ENCODE data around the gene SLC17A9.

SLC17A9 gene

DNA sequence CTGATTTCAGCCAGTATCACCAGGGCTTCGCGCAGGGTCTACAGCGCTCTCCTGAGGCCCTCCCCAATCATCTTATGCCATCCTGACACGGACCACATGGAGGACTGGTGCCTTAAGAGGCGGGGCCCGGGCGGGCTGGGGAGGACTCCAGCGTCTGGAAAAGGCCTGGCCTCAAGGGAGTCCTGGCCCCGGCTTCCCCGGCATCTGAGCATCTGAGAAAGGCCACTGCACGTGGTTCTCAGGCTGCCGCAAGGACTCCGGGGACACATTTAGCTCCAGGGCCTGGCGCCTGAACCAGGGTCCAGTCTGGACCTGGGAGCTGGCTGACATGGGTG is 32.9 kb downstream of the SLC17A9 start:
- H3K27ac ChIP-seq = no peak overlapping the region

DNA sequence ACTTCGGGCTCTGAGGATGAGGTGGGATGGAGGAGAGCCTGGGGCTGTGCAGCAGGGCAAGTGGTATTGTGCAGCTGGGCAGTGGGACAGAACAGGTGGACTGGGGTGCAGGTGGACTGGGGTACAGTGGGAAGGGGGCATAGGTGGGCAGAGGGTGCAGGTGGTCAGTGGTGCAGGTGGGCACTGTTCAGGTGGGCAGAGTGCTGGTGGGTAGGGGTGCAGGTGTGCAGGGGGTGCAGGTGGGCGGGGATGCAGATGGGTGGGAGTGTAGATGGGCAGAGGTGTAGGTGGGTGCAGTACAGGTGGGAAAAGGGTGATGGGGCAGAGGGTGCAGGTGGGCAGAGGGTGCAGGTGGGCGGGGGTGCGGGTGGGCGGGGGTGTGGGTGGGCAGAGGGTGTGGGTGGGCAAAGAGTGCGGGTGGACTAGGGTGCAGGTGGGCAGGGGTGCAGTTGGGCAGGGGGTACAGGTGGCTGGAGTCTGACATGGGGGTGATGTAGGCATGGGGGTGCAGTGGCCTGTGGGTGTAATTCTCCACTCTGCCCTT is 33.8 kb downstream of the SLC17A9 start:
- H3K27ac ChIP-seq = no peak overlapping the region
- no peak for TF ChIP-seq ZFX (IDR thresholded peaks at IDR 0.05; ENCODE audit: borderline replicate concordance)
- TF ChIP-seq, protein P1, sequence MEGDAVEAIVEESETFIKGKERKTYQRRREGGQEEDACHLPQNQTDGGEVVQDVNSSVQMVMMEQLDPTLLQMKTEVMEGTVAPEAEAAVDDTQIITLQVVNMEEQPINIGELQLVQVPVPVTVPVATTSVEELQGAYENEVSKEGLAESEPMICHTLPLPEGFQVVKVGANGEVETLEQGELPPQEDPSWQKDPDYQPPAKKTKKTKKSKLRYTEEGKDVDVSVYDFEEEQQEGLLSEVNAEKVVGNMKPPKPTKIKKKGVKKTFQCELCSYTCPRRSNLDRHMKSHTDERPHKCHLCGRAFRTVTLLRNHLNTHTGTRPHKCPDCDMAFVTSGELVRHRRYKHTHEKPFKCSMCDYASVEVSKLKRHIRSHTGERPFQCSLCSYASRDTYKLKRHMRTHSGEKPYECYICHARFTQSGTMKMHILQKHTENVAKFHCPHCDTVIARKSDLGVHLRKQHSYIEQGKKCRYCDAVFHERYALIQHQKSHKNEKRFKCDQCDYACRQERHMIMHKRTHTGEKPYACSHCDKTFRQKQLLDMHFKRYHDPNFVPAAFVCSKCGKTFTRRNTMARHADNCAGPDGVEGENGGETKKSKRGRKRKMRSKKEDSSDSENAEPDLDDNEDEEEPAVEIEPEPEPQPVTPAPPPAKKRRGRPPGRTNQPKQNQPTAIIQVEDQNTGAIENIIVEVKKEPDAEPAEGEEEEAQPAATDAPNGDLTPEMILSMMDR (IDR thresholded peaks at IDR 0.05) = no peak

More for the DNA sequence above, 32.9 kb downstream of the SLC17A9 start:
- TF ChIP-seq ZFX (IDR thresholded peaks at IDR 0.05; ENCODE audit: borderline replicate concordance) = no peak
- TF ChIP-seq, protein P1 (IDR thresholded peaks at IDR 0.05) = no peak

DNA sequence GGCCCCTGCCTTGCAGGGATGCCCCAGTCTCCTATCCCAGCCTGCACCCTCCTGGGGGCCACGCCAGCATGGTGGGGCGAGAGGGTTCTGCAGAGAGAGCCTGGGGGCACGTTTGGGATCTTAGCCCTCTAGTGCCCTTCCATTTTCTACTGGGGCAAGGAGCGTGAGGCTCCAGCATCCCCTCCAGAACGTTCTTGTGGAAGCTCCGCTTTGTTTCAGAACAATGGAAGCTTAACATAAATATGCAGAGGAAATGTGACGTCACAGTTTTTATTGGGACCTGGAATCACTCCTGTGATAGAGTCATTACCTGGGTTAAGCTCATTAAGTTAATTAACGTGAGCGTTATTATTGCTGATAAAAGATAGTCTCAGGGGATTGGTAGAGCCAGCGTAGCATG is 34.6 kb downstream of the SLC17A9 start:
- TF ChIP-seq, protein P1 (IDR thresholded peaks at IDR 0.05) = no peak
- TF ChIP-seq ZFX (IDR thresholded peaks at IDR 0.05; ENCODE audit: borderline replicate concordance) = no peak
- H3K27ac ChIP-seq = no peak overlapping the region

DNA sequence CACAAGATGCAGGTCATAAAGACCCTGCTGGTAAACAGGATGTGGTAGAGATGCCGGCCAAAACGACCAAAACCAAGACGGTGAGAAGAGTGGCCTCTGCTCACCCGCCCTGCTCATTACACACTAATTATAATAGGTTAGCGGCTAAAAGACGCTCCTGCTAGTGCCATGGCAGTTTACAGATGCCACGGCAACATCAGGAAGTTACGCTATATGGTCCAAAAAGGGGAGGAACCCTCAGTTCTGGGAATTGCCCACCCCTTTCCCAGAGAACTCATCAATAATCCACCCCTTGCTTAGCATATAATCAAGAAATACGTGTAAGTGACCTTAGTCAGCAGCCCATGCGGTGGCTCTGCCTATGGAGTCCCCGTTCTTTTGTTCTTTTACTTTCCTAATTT is 36.7 kb downstream of the SLC17A9 start:
- no peak overlapping the region for H3K27ac ChIP-seq
- no peak for TF ChIP-seq ZFX (IDR thresholded peaks at IDR 0.05; ENCODE audit: borderline replicate concordance)
- TF ChIP-seq, protein P1 (IDR thresholded peaks at IDR 0.05) = no peak

DNA sequence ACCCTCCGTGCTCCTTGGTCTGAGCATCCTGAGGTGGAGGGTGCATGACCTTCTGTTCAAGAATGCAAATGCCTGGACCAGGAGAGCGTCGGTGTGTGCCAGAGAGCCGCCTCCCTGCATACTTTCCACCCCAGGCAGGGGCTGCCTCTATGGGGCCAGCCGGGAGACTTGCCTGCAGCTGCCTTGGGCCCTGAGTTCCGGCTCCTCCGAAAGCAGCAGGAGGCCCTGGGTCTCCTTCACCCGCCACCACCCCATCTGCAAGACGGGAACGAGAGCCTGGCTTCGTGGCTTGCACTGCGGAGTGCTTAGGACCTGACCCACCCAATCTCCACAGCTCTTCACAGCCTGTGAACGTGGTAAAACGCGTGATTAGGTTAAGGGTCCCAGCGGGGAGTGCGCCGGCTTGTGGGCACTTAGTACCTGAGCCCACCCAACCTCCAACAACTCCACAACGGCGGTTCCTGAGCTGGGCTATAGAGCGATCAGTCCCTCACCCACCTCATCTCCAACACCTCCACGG is 37.9 kb downstream of the SLC17A9 start:
- no peak for TF ChIP-seq ZFX (IDR thresholded peaks at IDR 0.05; ENCODE audit: borderline replicate concordance)
- TF ChIP-seq, protein P1 (IDR thresholded peaks at IDR 0.05) = no peak
- H3K27ac ChIP-seq = no peak overlapping the region

DNA sequence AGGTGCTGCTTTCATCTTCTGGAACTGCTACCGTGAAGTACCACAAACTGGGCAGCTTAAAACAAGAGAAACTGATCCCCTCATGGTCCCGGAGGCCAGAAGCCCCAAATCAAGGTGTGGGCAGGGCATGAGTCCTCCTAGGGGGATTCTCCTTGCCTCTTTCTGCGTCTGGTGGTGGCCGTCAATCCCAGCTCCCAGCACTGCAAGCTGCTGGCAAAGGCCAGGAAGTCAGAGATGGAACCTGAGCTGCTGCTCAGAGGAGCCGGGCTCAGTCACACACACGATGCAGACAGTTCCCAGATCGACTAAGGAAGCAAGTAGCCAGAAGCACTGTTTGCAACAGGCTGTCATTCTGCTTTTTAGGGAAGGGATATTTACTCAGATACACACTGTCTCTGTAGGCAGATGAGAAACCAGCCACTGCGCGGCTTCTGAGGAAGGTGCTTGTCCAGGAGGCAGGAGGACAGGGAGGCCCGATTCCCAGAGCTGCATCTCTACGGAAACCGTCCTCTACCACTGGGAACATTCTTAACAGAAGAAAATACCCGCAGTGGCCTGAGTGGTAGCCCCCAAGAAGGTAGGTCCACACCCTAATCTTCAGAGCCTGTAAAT is 38.8 kb downstream of the SLC17A9 start:
- no peak overlapping the region for H3K27ac ChIP-seq
- TF ChIP-seq ZFX (IDR thresholded peaks at IDR 0.05; ENCODE audit: borderline replicate concordance) = no peak
- TF ChIP-seq, protein P1 (IDR thresholded peaks at IDR 0.05) = no peak

DNA sequence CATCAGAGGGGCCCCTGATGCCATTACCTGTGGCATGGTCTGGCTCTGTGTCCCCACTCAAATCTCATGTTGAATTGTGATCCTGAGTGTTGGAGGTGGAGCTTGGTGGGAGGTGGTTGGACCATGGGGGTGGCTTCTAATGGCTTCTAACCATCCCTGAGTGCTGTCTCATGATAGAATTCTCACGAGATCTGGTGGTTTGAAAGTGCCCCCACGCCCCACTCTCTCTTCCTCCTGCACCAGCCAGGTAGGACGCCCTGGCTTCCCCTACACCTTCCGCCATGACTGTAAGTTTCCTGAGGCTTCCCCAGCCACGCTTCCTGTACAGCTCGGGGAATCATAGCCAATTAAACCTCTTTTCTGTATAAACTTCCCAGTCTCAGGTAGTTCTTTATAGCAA is 39.4 kb downstream of the SLC17A9 start:
- no peak for TF ChIP-seq ZFX (IDR thresholded peaks at IDR 0.05; ENCODE audit: borderline replicate concordance)
- TF ChIP-seq, protein P1 (IDR thresholded peaks at IDR 0.05) = no peak
- H3K27ac ChIP-seq = no peak overlapping the region
